NB4 (cell line): ENCODE results near the gene LIN7C.

Source experiments
- DNase-seq: peaks from one replicate; pipeline ENCODE4 v3.0.0; 2010; ENCODE audit warnings: low read depth
- H3K4me3 ChIP-seq: one replicate; pipeline ENCODE4 v1.5.1; 2011; ENCODE audit warnings: mild to moderate bottlenecking, low read depth, low read length, moderate library complexity
- MYC ChIP-seq: IDR thresholded peaks from 2 replicates; pipeline ENCODE4 v1.6.1; 2011; ENCODE audit warnings: low read depth, low read length
- POLR2A ChIP-seq: IDR thresholded peaks from 2 replicates; pipeline ENCODE4 v1.6.1; 2011; ENCODE audit warnings: mild to moderate bottlenecking; ENCODE audit not compliant: insufficient read length; ENCODE audit errors: extremely low read depth
- TF ChIP-seq, protein P1 (sequence below): IDR thresholded peaks from 2 replicates; pipeline ENCODE4 v1.6.1; 2011; ENCODE audit warnings: low read depth, low read length
- TF ChIP-seq, protein P2 (sequence below): IDR thresholded peaks from one replicate; pipeline ENCODE4 v1.5.1; 2012; ENCODE audit warnings: low read depth, low read length

The LIN7C gene

DNA sequence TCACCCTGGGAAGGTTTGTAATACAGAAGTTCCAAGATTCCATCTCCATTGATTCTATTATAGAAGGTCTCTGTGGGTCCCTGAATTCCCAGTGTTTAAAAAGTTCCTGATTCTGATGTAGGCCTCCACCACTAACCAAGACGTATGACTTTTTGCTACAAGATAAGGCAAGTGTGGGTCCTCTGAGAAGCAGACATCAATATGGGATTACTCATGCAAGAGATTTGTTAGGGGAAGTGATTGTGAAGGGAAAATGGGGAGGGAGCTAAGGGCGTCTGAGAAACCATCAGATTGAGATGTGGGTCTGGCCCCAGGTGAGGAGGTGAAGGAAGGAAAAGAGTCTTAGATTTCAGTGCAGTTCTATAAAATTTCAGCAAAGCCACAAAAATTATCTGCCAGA lies 23.8 kb downstream of the LIN7C start:
- TF ChIP-seq POLR2A (no peak), MYC (no peak)
- TF ChIP-seq, protein P1, sequence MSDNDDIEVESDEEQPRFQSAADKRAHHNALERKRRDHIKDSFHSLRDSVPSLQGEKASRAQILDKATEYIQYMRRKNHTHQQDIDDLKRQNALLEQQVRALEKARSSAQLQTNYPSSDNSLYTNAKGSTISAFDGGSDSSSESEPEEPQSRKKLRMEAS, result no peak
- TF ChIP-seq, protein P2, sequence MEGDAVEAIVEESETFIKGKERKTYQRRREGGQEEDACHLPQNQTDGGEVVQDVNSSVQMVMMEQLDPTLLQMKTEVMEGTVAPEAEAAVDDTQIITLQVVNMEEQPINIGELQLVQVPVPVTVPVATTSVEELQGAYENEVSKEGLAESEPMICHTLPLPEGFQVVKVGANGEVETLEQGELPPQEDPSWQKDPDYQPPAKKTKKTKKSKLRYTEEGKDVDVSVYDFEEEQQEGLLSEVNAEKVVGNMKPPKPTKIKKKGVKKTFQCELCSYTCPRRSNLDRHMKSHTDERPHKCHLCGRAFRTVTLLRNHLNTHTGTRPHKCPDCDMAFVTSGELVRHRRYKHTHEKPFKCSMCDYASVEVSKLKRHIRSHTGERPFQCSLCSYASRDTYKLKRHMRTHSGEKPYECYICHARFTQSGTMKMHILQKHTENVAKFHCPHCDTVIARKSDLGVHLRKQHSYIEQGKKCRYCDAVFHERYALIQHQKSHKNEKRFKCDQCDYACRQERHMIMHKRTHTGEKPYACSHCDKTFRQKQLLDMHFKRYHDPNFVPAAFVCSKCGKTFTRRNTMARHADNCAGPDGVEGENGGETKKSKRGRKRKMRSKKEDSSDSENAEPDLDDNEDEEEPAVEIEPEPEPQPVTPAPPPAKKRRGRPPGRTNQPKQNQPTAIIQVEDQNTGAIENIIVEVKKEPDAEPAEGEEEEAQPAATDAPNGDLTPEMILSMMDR, result no peak
- DNase-seq, result no peak
- H3K4me3 ChIP-seq, result no peak overlapping the region

DNA sequence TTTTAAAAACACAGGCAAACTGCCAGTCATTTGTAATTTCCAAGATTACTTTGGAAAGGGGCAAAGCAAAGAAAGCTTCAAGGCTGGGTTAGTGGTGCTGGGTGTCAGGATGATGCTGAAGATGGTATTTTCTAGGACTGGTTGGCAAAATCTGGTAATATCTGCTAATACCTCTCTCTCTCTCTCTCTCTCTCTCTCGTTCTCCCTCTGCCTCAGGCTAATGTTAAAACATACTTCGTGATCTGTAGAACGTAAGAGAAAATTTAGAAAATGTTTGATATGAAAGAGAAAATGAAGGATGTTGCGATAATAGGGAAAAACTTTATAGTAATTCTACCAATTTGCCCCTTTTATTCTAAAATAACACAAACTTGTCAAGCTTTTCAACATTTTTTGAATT lies 24.6 kb downstream of the LIN7C start:
- no peak overlapping the region for H3K4me3 ChIP-seq
- no peak for DNase-seq
- TF ChIP-seq, protein P2, result no peak
- no peak for TF ChIP-seq MYC
- no peak for TF ChIP-seq POLR2A
- TF ChIP-seq, protein P1, result no peak

DNA sequence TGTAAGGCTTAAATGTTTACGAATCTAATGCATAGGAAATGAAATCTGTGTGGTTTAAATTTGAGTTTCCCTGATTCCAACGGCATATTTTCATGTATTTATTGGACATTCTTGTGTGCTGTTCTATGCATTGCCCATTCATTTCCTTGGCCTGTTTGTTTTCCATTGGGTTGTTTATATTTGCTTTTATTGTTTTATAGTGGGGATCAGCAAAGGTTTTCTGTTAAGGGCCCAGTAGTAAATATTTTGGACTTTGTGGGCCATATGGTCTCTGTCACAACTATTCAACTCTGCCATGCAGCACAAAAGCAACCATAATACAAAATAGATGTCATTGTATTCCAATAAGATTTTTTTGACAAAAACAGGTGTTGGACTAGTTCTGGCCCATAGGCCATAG lies 28.7 kb downstream of the LIN7C start:
- TF ChIP-seq, protein P2, result no peak
- TF ChIP-seq, protein P1, result no peak
- no peak for TF ChIP-seq POLR2A
- TF ChIP-seq MYC, result no peak
- no peak for DNase-seq
- H3K4me3 ChIP-seq, result no peak overlapping the region

DNA sequence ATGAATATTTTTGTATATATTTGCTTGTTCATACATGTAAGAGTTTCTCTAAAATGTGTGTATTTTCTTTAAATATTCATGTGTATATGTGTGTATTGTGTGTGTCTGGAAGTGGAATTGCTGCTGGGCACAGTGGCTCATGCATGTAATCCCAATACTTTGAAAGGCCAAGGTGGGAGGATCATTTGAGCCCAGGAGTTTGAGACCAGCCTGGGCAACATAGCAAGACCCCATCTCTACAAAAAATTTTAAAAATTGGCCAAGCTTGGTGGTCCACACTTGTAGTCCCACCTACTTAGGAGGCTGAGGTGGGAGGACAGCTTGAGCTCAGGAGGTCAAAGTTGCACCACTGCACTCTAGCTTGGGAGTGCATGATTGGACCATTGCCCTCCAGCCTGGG lies 29.3 kb downstream of the LIN7C start:
- no peak overlapping the region for H3K4me3 ChIP-seq
- TF ChIP-seq MYC, result no peak
- TF ChIP-seq, protein P2, result no peak
- TF ChIP-seq, protein P1, result no peak
- TF ChIP-seq POLR2A, result no peak
- DNase-seq, result no peak

DNA sequence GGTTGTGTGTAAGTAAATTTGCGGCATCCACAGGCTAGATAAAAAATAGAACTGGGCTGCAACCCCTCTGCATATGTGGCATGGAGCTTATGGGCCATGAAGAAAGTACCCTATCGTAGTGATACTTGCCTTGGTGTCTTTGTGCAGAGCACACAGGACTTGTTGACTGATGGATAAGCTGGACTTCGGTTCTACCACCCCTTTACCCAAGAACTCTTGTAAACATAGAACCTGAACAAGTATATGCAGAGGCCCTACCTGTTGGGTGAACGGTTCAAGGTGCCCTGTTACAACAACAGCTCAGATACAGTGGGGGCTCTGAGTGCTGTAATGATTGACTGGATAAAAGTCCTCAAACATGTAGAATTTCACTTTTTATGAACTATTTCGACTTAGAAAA lies 30.9 kb downstream of the LIN7C start:
- H3K4me3 ChIP-seq, result no peak overlapping the region
- DNase-seq, result no peak
- TF ChIP-seq MYC (no peak), POLR2A (no peak)
- TF ChIP-seq, protein P1, result no peak
- TF ChIP-seq, protein P2, result no peak

DNA sequence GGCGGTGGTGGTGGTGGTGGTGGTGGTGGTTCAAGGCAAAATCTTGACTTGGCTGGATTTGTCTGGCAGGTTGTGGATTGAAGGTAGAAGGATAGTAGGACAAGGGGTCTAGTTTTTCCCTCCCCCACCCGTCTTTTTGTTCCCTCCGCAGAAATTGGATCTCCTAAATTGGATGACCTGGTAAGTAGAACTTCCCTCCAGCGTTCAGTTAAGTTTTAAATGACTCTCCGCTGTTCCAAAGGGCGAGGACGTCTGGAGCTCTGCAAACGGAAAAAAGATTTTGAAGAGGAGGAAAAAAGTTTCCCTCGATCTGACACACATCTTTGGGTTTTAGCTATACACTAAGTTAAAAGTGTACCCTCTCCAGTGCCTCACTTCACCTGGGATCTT lies 33.6 kb downstream of the LIN7C start:
- no peak overlapping the region for H3K4me3 ChIP-seq
- DNase-seq, result no peak
- TF ChIP-seq, protein P1, result no peak
- TF ChIP-seq MYC (no peak), POLR2A (no peak)
- TF ChIP-seq, protein P2, result no peak
